8988T (cell line): ENCODE data around the gene OR2T11.
"Not testable (repeated sequence)": the region's sequence is repeated elsewhere in the genome, so short reads cannot be mapped to it uniquely, and the experiment has no call there.

Source experiments
- DNase-seq: peaks from one replicate; pipeline ENCODE4 v3.0.0; 2011

The OR2T11 gene

GRCh38 chr1:248618119-248618518 is 16.8 kb downstream of the OR2T11 start:
- no peak for DNase-seq

GRCh38 chr1:248613742-248614141 is 21.1 kb downstream of the OR2T11 start:
- DNase-seq: no peak

GRCh38 chr1:248611883-248612414 is 22.9 kb downstream of the OR2T11 start:
- no peak for DNase-seq

DNA sequence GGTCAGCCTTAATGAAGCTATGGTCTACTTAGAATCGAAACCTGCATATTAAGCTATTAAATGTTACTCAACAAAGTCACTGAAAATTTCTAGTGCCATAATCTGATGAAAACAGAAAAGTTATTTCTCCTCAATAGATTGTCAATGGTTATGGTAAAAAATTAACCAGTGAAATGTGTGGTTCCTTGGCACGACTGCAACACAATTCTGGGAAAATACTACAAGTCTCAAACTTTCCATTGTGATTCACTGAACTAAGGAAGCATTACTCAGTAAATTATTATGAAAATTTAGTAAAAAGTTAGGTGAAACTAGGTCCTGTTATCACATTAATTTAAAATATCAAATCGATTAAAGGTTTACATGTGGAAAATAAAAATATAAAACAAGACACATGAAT is 24.6 kb downstream of the OR2T11 start:
- DNase-seq: no peak

DNA sequence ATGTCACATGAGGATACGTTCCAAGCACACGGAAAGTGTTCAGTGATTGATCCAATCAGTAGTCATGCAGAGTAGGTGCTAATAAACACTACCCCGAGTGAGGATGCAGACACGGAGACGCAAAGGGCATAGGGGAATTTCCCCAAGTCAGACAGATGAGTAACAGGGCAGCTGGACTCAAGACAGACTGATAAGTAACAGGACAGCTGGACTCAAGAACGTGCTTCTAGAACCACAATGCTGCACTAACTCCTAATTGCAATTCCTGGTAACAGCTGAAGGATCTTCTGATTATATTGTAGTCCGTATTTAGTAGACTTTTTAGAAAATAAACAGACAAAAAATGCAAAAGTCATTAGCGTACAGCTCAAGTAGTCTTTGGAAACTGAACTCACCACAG is 35.5 kb downstream of the OR2T11 start:
- no peak for DNase-seq

GRCh38 chr1:248597589-248597988 is 37.3 kb downstream of the OR2T11 start, which contains the start of gene OR2T10:
TSS of gene OR2T10 (minus strand) at chr1:248597700. CDS start at chr1:248593768, 3,932 bp downstream.
- DNase-seq: no peak

- no peak for DNase-seq
Measured at GRCh38 chr1:248596615-248597014, 38.3 kb downstream of the OR2T11 start.

- DNase-seq: no peak
Measured at GRCh38 chr1:248593226-248593625, 41.7 kb downstream of the OR2T11 start.

DNA sequence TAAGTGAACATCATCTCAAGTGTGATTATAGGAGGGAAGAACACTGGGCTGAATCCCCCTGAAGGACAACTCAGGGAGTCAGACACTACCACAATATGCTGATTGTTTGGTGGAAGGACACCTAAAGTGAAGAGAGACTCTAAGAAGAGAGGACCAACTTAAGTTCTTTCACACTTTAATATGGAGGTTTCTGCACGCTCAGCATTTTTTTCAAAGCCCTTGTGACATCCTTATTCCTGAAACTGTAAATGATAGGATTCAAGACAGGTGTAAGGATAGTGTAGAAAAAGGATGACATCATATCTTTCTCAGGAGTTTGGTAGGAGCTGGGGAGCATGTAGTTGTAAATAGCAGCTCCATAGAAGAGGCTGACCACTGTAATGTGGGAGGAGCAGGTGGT is 42.2 kb downstream of the OR2T11 start:
- no peak for DNase-seq

- DNase-seq: no peak
Measured at GRCh38 chr1:248590055-248590454, 44.8 kb downstream of the OR2T11 start.

- no peak for DNase-seq
Measured at GRCh38 chr1:248589334-248589733, 45.6 kb downstream of the OR2T11 start.

DNA sequence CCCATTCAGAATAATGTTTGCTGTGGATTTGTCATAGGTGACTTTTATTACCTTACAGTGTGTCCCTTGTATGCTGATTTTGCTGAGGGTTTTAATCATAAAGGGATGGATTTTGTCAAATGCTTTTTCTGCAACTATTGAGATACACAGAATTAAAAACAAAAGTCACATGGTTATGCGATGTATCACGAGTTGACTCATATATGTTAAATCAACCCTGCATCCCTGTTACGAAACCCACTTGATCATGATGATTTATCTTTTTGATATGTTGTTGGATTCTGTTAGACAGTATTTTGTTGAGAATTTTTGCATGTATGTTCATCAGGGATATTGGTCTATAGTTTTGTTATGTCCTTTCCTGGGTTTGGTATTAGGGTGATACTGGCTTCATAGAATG is 49.6 kb downstream of the OR2T11 start:
- DNase-seq: no peak

DNA sequence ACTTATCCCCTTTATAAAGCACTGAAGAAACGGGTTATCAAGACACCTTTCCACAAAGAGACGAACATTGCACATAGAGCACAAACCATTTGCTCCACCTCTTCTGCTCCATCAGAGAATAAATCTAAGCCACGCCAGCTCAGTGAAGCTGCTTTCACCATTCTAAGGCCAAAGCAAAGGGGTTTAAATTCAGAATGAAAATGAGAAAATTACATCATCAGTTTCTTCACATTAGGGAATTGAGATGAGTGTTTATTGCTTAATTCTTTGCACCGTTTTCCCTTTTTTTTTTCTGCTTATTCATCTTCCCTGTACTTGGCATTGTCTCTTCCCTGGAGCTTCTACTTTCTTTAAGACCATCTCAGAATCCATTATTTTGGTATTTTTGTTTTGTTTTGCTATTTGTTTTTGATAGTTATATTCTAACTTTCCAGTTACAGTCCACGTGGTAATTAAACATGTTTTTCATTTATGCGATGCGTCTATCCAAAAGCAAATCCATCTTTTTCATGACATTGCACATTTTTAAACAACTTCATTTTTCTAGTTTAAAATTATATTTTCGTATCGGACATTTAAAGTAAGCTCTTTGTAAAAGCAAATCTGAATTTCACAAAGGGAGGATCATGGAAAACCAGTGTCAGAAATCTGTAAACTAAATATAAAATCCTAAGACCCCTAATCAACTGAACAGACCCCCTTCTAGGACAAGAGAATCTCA is 58.5 kb downstream of the OR2T11 start:
- DNase-seq: no peak

DNA sequence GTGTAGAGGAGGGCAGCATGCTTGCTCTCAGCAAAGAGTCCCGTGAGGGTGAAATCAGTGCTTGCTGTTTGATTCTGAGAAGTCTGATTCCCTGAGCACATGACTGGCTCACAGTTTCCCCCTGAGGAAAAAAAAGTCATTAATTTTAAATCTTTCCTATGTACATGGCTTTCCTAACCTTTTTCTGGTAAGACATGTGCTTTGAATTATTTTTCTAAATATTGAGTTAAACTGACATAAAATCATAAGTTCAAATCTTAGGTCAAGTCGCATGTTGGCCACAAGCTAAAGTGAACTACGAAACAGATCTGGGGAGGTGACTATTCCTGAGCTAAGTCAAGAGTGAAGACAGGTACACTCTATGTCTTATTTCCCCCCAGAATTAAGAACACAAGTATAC is 60.2 kb downstream of the OR2T11 start, which contains the start of gene OR2T34:
OR2T34 (minus strand) TSS at position 101 of the 400 bp plus-strand sequence; CDS start at position 101, 0 bp downstream.
- DNase-seq: not testable (repeated sequence)

GRCh38 chr1:248573856-248574255 is 61.0 kb downstream of the OR2T11 start:
- DNase-seq: not testable (repeated sequence)
